Measurements from ENCODE around the gene POLR3F.
A peak's percentile ranks its signal among the peaks of the same experiment; 100 is the strongest.
"Not testable (repeated sequence)": the region's sequence is repeated elsewhere in the genome, so short reads cannot be mapped to it uniquely, and the experiment has no call there.

POLR3F gene

DNA sequence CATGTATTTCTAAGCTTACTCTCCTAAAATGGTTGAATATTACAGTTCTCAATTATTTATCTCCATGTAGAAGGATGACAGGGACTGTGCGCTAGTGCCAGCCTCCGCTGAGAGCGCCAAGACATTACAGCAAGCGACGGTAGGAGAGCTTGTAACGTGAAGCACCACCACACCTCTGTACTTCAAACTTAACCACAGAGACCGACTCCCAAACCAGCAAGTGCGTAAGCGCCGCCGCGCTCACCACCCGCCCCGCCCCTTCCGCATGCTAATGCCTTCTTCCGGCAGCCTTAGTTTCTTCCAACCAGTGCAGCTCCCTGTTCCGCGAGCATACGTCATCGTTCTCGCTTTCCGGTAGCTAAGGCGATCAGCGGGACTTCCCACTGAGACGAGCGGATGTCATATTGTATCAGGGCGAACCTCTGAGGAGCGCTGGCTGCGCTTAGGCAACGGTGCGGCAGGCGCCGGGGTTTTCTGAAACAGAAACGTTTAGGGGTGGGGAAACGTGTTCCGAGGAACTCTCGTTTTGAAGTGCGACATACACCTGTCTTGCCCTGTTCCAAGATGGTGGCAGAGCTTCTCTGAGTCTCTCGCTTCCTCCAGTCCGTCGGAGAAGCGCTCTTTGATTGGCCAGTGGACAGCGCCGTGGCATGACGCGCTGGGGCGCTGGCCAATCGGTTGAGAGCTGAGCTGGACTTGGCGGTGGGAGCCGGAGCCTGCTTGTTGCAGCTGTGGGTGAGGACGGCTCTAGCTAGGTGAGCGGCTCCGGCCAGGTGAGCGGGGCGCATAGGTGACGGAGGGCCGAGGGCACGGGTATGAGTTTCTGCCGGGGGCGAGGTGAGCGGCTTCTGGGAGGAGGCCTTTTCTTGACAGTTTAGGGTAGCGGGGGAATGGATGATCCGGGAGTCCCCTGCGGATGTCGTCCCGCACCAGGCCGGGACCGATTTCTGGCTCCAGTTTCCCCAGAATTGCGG is 40.3 kb downstream of the POLR3F start, which contains the start of gene SEC23B:
Gene SEC23B, plus strand, starts transcription at position 723 of the 974 bp plus-strand sequence. CDS start 2,896 bp downstream, outside the sequence.
- peak; percentile 98 for DNase-seq

- no peak for DNase-seq
Measured at GRCh38 chr20:18511571-18511970, 44.4 kb downstream of the POLR3F start.

DNA sequence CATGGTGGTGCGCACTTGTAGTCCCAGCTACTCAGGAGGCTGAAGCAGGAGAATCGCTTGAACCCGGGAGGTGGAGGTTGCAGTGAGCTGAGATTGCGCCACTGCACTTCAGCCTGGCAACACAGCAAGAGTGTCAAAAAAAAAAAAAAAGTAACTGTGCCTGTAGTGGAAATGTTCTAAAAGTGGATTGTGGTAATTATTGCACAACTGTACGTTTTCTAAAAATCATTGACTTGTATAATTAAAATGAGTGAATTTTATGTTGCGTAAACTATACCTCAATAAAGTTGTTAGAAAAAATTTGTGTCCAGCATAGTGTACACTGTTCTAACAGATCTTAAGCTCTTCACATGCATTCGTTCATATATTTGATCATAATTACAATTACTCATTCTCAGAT is 46.0 kb downstream of the POLR3F start:
- DNase-seq, result no peak

- DNase-seq, result no peak
Measured at GRCh38 chr20:18514127-18514526, 46.9 kb downstream of the POLR3F start.

DNA sequence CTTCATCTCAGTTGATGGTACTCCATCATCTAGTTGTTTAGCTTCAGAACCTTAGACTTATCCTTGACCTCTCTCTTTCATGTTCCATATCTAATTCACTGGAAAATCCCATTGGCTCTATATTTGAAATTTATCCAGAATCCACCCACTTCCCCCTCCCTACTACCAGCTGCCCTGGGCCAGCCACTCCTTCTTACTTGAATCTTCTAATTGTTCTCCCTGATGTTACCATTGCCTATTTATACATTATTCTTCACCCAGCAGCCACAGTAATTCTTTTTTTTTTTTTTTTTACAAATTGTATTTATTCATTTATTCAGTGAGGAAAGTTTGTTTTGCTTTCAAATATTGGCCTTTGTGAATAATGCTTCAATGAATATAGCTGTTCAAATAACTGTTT is 48.8 kb downstream of the POLR3F start:
- no peak for DNase-seq

GRCh38 chr20:18522066-18522465 is 54.9 kb downstream of the POLR3F start:
- not testable (repeated sequence) for DNase-seq

DNA sequence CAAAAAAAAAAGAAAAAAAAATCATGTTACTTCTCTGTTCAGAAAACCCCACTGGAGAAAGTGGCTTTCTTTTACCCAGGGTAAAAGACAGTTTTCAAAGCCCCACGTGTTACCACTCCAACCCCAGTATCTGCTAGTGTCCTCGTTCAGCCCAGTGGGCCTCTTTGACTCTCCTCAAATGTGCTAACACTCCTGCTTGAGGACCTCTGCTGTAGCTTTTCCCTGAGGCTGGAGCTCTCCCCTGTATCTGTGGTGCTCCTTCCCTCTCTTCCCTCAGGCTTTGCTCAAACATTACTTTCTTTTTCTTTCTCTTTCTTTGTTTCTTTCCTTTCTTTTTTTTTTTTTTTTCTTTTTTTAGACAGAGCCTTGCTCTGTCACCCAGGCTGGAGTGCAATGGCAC is 55.9 kb downstream of the POLR3F start:
- no peak for DNase-seq

- DNase-seq, result no peak
Measured at GRCh38 chr20:18524646-18525045, 57.5 kb downstream of the POLR3F start.

DNA sequence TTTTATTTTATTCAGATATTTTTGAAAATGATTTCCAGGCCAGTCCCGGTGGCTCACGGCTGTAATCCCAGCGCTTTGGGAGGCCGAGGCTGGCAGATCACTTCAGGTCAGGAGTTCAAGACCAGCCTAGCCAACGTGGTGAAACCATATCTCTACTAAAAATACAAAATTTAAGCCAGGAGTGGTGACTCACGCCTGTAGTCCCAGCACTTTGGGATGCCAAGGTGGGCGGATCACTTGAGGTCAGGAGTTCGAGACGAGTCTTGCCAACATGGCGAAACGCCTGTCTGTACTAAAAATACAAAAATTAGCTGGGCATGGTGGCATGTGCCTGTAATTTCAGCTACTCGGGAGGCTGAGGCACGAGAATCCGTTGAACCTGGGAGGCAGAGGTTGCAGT is 59.6 kb downstream of the POLR3F start:
- DNase-seq, result not testable (repeated sequence)

DNA sequence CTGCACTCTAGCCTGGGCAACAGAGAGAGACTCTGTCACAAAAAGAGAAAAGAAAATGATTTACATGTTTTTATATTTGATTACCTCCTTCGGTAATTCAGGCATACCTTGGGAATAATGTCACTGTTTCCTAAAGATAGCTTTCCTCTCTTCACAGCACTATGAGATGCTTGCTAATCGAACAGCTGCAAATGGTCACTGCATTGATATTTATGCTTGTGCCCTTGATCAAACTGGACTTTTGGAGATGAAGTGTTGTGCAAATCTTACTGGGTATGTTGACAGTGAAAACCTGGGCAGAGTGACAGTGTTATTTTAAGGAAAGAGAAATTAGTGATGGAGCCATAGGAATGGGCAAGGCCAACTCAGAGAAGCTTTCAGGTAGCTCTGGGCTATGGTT is 60.1 kb downstream of the POLR3F start:
- no peak for DNase-seq

GRCh38 chr20:18527836-18528235 is 60.6 kb downstream of the POLR3F start:
- no peak for DNase-seq

- DNase-seq, result no peak
Measured at GRCh38 chr20:18529041-18529440, 61.9 kb downstream of the POLR3F start.

DNA sequence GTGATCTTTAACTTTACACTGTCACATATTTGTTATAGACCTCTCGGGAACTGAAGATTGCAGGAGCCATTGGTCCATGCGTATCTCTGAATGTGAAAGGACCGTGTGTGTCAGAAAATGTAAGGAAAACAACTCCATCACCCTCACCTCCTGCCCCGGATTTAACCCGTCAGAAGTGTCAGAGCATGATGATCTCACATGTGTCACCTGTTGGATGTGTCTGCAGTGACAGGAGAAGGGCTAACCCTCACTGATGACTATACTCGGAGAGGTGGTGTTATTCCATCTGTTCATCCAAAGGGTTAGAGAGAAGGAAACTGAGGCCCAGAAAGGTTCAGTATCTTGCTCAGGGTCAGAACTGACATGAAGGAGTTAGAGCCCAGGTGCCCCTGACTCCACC is 65.4 kb downstream of the POLR3F start:
- no peak for DNase-seq

DNA sequence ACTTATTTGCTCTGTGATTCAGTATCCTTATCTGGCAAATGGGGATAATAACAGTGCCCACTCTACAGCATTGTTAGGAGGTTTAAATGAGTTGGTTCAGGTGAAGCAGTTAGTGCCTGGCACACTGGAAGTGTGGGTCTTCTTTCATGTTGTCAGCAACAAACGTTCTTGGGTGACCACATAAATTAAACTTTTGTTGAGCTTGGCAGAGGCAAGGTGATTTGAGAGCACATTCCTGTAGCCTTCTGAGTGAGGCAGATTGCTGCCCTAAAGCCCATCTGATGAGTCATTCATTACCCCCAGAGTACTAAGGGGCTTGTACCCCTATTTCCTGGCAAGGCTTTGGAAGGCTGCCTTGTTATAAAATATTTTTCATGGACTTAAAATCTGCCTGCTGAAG is 66.3 kb downstream of the POLR3F start:
- DNase-seq, result no peak

DNA sequence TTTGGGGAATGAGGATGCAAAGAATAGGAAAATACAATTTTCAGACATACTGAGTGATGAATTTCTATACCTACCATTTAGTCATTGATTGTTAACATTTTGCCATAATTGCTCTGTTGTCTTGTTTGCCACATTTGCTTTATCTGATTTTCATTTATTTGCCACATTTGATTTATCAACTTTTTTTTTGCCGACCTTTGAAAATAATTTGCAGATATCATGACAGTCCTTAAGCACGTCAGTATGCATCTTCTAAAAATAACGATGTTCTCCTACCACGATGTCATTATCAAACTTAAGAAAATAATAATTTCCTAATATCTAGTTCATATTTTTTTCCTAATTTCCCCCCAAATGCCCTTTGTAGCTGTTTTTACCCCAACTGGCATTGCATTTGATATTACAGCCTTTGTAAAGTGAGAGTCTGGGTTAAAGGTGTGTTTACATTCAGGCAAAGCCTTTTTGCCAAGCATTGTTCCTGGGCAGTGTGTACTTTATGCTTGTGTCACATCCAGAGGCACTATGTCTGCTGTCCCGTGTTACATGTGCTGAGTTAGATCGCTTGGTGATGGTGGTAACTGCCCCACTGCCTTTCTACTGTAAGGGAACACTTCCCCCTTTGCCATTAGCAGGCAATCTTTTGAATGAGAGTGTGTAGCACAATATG is 66.9 kb downstream of the POLR3F start:
- no peak for DNase-seq

Data from stimulated activated CD4-positive, alpha-beta T cell treated with anti-CD3 and anti-CD28 coated beads, Interleukin-2, amount 100 ng/mL, for 24 hours (primary cell).